HEK293 (cell line): Measurements from ENCODE around the gene KCTD17.

Source experiments
- CTCF ChIA-PET: fragments of 350-600 bp; formaldehyde crosslinking; extraction: SDS; loops from one replicate; lab custom pipeline; 2021; ENCODE audit warnings: antibody characterized with exemption; lab: Yijun Ruan, JAX
- POLR2A ChIA-PET: fragments of 300-600 bp; formaldehyde crosslinking; extraction: SDS; loops from one replicate; lab custom pipeline; 2020; ENCODE audit warnings: antibody characterized with exemption, inconsistent platforms; lab: Yijun Ruan, JAX
- H3K27ac ChIP-seq: fragments of 200-500 bp; sonication (Bioruptor generic); 2 replicates; pipeline ENCODE4 v1.5.1; 2014; ENCODE audit warnings: low read depth, low read length, control low read depth, inconsistent platforms; ENCODE audit errors: extremely low read depth
- H3K36me3 ChIP-seq, 2 experiments: fragments of 200-500 bp in 1 of 2; sonication (Bioruptor generic) in 1 of 2; 1 replicate in 1 of 2; 2 replicates in 1 of 2; pipeline ENCODE4 v1.5.1; 2014 to 2017; ENCODE audit warnings: inconsistent platforms in 2 of 2, low read length in 2 of 2; ENCODE audit not compliant: control insufficient read depth in 2 of 2, insufficient read depth in 1 of 2
- H3K4me1 ChIP-seq: fragments of 200-500 bp; sonication (Bioruptor generic); 2 replicates; pipeline ENCODE4 v1.5.1; 2014; ENCODE audit warnings: mild to moderate bottlenecking, low read length, inconsistent platforms; ENCODE audit not compliant: control insufficient read depth, insufficient read depth
- H3K4me3 ChIP-seq: 2 replicates; pipeline ENCODE4 v1.5.1; 2011; ENCODE audit warnings: low read depth, mild to moderate bottlenecking, control low read depth, low read length, moderate library complexity
- H3K9me3 ChIP-seq: fragments of 200-500 bp; sonication (Bioruptor generic); 2 replicates; pipeline ENCODE4 v1.5.1; 2014; ENCODE audit warnings: low read depth, low read length, inconsistent platforms; ENCODE audit not compliant: control insufficient read depth, insufficient read depth
- EGR2 ChIP-seq: fragments of 450-650 bp; formaldehyde crosslinking; IDR thresholded peaks from 2 replicates; pipeline ENCODE4 v1.5.1; 2016; ENCODE audit warnings: low read depth, missing biosample characterization, missing genetic modification characterization
- SCRT2 ChIP-seq: fragments of 450-650 bp; formaldehyde crosslinking; IDR thresholded peaks from 2 replicates; pipeline ENCODE4 v1.5.1; 2016; ENCODE audit warnings: missing biosample characterization, missing genetic modification characterization
- ZBTB20 ChIP-seq: fragments of 450-650 bp; formaldehyde crosslinking; IDR thresholded peaks from 2 replicates; pipeline ENCODE4 v1.5.1; 2016; ENCODE audit warnings: missing biosample characterization, missing genetic modification characterization
- ZEB2 ChIP-seq: fragments of 450-650 bp; formaldehyde crosslinking; IDR thresholded peaks from 2 replicates; pipeline ENCODE4 v1.5.1; 2016; ENCODE audit warnings: missing biosample characterization, missing genetic modification characterization
- ZFHX2 ChIP-seq: fragments of 450-650 bp; formaldehyde crosslinking; conservative IDR thresholded peaks from 2 replicates; pipeline ENCODE4 v1.5.1; 2016; ENCODE audit warnings: missing biosample characterization, missing genetic modification characterization
- ZNF155 ChIP-seq: fragments of 450-650 bp; formaldehyde crosslinking; IDR thresholded peaks from 2 replicates; pipeline ENCODE4 v1.5.1; 2016; ENCODE audit warnings: missing biosample characterization, missing genetic modification characterization
- ZNF292 ChIP-seq: fragments of 450-650 bp; formaldehyde crosslinking; IDR thresholded peaks from 2 replicates; pipeline ENCODE4 v1.5.1; 2016; ENCODE audit warnings: low read depth, missing biosample characterization, missing genetic modification characterization, borderline replicate concordance
- ZNF341 ChIP-seq: fragments of 450-650 bp; formaldehyde crosslinking; IDR thresholded peaks from 2 replicates; pipeline ENCODE4; 2016; ENCODE audit warnings: low read depth, missing biosample characterization, missing genetic modification characterization
- ZNF366 ChIP-seq: fragments of 450-650 bp; formaldehyde crosslinking; conservative IDR thresholded peaks from 2 replicates; pipeline ENCODE4 v1.5.1; 2016; ENCODE audit warnings: missing biosample characterization, missing genetic modification characterization
- ZNF561 ChIP-seq: fragments of 450-650 bp; IDR thresholded peaks from 2 replicates; pipeline ENCODE4 v1.5.1; 2018; ENCODE audit warnings: missing biosample characterization, missing genetic modification characterization, borderline replicate concordance
- ZNF626 ChIP-seq: fragments of 450-650 bp; sonication (Bioruptor Pico); formaldehyde crosslinking; IDR thresholded peaks from 2 replicates; pipeline ENCODE4 v1.5.1; 2018; ENCODE audit warnings: missing biosample characterization, missing genetic modification characterization, inconsistent platforms
- ZNF654 ChIP-seq: fragments of 450-650 bp; formaldehyde crosslinking; IDR thresholded peaks from 2 replicates; pipeline ENCODE4 v1.5.1; 2016; ENCODE audit warnings: low read depth, missing biosample characterization, missing genetic modification characterization
- TF ChIP-seq, protein P1 (sequence below): fragments of 450-650 bp; formaldehyde crosslinking; IDR thresholded peaks from 2 replicates; pipeline ENCODE4 v1.5.1; 2016; ENCODE audit warnings: missing biosample characterization, missing genetic modification characterization
- TF ChIP-seq, protein P2 (sequence below): fragments of 450-650 bp; formaldehyde crosslinking; optimal IDR thresholded peaks from 2 replicates; pipeline ENCODE3; 2016; ENCODE audit warnings: missing biosample characterization, mild to moderate bottlenecking, missing genetic modification characterization
- TF ChIP-seq, protein P3 (sequence below): fragments of 450-650 bp; formaldehyde crosslinking; IDR thresholded peaks from 2 replicates; pipeline ENCODE4 v1.5.1; 2016; ENCODE audit warnings: missing biosample characterization, missing genetic modification characterization

The KCTD17 gene

DNA sequence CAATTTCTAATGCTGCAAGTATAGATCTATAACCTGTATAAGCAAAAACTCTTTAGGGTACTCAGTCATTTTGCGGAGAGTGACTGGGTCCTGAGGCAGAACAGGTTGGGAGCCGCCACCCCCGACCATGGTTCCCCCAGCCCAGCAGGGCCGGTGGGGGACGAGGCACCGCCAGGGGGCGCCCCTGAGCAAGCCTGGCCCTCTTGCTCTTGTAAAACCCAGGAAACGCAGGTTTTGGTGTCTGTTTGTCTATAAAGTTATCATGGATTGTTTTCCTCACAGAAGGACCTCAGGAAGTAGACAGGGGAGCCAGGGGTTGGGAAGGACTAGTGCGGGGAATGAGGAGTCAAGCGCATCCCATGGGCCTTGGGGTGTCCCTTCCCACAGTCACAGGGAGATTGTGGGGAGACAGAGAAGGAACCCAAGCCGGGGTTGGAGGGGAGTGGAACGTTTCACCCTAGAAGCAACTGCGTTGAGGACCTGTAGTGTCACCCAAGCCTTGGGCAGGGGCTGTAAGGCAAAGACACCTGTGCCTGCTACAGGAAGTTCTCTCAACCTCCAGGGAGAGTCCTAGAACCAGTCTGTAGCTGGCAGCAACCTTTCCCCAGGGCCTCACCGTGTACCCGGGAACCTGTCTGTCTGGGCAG, 26.4 kb downstream of the KCTD17 start:
- Histone ChIP-seq H3K4me1 (no peaks in the 10 kb centered on the region), H3K36me3 (no peaks in the 10 kb centered on the region), H3K27ac (no peak overlapping the region), H3K9me3 (no peaks in the 10 kb centered on the region), H3K4me3 (no peak overlapping the region)
- ChIA-PET POLR2A (interaction anchor here (0.7 kb wide), 1 partner anchor 42 kb away, joined by 3 read pairs; no protein-coding TSS in a partner anchor), CTCF (interaction anchor here (0.7 to 1.6 kb wide), 12 partner anchors 10 to 224 kb away, joined by 3 to 9 read pairs (median 4); partner anchors contain the start of gene TST)
- TF ChIP-seq ZNF561 (tag by site-specific recombination) = no peak
- TF ChIP-seq, protein P1, sequence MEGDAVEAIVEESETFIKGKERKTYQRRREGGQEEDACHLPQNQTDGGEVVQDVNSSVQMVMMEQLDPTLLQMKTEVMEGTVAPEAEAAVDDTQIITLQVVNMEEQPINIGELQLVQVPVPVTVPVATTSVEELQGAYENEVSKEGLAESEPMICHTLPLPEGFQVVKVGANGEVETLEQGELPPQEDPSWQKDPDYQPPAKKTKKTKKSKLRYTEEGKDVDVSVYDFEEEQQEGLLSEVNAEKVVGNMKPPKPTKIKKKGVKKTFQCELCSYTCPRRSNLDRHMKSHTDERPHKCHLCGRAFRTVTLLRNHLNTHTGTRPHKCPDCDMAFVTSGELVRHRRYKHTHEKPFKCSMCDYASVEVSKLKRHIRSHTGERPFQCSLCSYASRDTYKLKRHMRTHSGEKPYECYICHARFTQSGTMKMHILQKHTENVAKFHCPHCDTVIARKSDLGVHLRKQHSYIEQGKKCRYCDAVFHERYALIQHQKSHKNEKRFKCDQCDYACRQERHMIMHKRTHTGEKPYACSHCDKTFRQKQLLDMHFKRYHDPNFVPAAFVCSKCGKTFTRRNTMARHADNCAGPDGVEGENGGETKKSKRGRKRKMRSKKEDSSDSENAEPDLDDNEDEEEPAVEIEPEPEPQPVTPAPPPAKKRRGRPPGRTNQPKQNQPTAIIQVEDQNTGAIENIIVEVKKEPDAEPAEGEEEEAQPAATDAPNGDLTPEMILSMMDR (tag by site-specific recombination) = peak; percentile 65
- no peak for TF ChIP-seq ZNF292 (tag by site-specific recombination)
- peak; percentile 44 for TF ChIP-seq ZNF654 (tag by site-specific recombination)
- no peak for TF ChIP-seq ZNF626
- TF ChIP-seq, protein P2, sequence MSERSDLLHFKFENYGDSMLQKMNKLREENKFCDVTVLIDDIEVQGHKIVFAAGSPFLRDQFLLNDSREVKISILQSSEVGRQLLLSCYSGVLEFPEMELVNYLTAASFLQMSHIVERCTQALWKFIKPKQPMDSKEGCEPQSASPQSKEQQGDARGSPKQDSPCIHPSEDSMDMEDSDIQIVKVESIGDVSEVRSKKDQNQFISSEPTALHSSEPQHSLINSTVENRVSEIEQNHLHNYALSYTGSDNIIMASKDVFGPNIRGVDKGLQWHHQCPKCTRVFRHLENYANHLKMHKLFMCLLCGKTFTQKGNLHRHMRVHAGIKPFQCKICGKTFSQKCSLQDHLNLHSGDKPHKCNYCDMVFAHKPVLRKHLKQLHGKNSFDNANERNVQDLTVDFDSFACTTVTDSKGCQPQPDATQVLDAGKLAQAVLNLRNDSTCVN (tag by site-specific recombination) = no peak
- TF ChIP-seq ZEB2 (tag by site-specific recombination) = no peak
- TF ChIP-seq, protein P3, sequence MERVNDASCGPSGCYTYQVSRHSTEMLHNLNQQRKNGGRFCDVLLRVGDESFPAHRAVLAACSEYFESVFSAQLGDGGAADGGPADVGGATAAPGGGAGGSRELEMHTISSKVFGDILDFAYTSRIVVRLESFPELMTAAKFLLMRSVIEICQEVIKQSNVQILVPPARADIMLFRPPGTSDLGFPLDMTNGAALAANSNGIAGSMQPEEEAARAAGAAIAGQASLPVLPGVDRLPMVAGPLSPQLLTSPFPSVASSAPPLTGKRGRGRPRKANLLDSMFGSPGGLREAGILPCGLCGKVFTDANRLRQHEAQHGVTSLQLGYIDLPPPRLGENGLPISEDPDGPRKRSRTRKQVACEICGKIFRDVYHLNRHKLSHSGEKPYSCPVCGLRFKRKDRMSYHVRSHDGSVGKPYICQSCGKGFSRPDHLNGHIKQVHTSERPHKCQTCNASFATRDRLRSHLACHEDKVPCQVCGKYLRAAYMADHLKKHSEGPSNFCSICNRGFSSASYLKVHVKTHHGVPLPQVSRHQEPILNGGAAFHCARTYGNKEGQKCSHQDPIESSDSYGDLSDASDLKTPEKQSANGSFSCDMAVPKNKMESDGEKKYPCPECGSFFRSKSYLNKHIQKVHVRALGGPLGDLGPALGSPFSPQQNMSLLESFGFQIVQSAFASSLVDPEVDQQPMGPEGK (tag by site-specific recombination) = 0 out of 2 replicates have a peak, but pooled peaks have one; percentile 52
- TF ChIP-seq ZBTB20 (tag by site-specific recombination) = peak; percentile 45; the same call in 1 of the 2 replicates

DNA sequence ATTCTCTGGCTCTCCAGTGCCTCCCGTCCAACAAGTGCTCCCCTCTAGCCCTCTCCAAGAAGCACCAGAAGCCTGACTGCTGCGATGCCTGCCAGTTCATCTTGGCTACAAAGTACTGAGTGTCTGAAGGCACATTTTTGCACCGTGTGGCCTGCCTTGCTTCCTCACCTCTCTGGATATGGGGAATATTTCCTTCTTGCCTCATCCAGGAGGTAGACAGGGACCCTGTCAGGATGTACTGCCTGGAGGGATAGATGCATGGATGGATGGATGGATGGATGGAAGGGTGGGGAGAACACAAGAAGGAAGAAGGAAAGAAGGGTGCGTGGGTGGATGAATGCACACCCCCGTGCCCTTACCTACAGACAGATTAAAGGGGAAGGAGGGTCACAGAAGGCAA, 27.6 kb downstream of the KCTD17 start:
- ChIA-PET CTCF (interaction anchor here (0.6 to 1.1 kb wide), 3 partner anchors 76 to 181 kb away, joined by 3 to 5 read pairs (median 4); no protein-coding TSS in a partner anchor), POLR2A (interaction anchor here (1.0 kb wide), 1 partner anchor 120 kb away, joined by 4 read pairs; no protein-coding TSS in a partner anchor)
- Histone ChIP-seq H3K27ac (no peak overlapping the region), H3K9me3 (no peaks in the 10 kb centered on the region), H3K36me3 (no peaks in the 10 kb centered on the region), H3K4me1 (no peaks in the 10 kb centered on the region)
- TF ChIP-seq ZNF366 (tag by site-specific recombination) = peak; percentile 57
- TF ChIP-seq ZNF155 (tag by site-specific recombination) = no peak
- TF ChIP-seq, protein P2 (tag by site-specific recombination) = no peak
- 0 out of 2 replicates have a peak, but pooled peaks have one; percentile 39 for TF ChIP-seq EGR2 (tag by site-specific recombination)
- peak; percentile 44; the same call in 1 of the 2 replicates for TF ChIP-seq SCRT2 (tag by site-specific recombination)
- TF ChIP-seq ZNF341 (tag by site-specific recombination) = peak; percentile 24; the same call in 1 of the 2 replicates
- 0 out of 2 replicates have a peak, but pooled peaks have one; percentile 36 for TF ChIP-seq ZFHX2
- TF ChIP-seq, all 188 proteins: peak for 5
- H3K4me3 ChIP-seq = no peak overlapping the region
